Transverse colon (tissue), 4 donors: ENCODE results near the gene IGF2BP3. TPM values are rescaled to one million over a fixed set of nuclear protein-coding genes. Genes with fewer than 3 reads are reported as not detected.

Experiments used
- DNase-seq: peaks from one replicate; pipeline ENCODE4 v3.0.0-alpha.2; 2019
- H3K27ac ChIP-seq, 4 donors: fragments of 200-600 bp; sonication (generic); 2 replicates each; pipeline ENCODE4 v1.5.1; 2016 to 2018; ENCODE audit warnings: inconsistent platforms in 4 of 4
- H3K27me3 ChIP-seq: fragments of 200-600 bp; sonication (generic); 2 replicates; pipeline ENCODE4 v1.5.1; 2017; ENCODE audit warnings: inconsistent platforms
- H3K36me3 ChIP-seq, 4 donors: fragments of 200-600 bp; sonication (generic); 2 replicates each; pipeline ENCODE4 v1.5.1; 2017 to 2019; ENCODE audit warnings: inconsistent platforms in 4 of 4
- H3K4me1 ChIP-seq, 4 donors: fragments of 200-600 bp; sonication (generic); 2 replicates each; pipeline ENCODE4 v1.5.1; 2017 to 2020; ENCODE audit warnings: inconsistent platforms in 4 of 4
- H3K4me3 ChIP-seq, 4 donors: fragments of 200-600 bp; sonication (generic); 1 replicate in 1 of 4; 2 replicates in 3 of 4; pipeline versions ENCODE4 v1.5.1 to v1.6.1; 2017 to 2019; ENCODE audit warnings: inconsistent platforms in 4 of 4
- H3K9me3 ChIP-seq, 2 donors: fragments of 200-600 bp; sonication (generic); 2 replicates each; pipeline ENCODE4 v1.5.1; 2017 to 2019; ENCODE audit warnings: inconsistent platforms in 2 of 2
- CTCF ChIP-seq, 5 experiments: fragments of 200-600 bp in 3 of 5; fragments of 450-650 bp in 2 of 5; sonication (generic) in 3 of 5; IDR thresholded peaks; 1 replicate in 2 of 5; 2 replicates in 3 of 5; pipeline ENCODE4 v1.5.1; 2016 to 2017; ENCODE audit warnings: antibody characterized with exemption in 5 of 5, inconsistent platforms in 3 of 5, mild to moderate bottlenecking in 2 of 5, moderate library complexity in 1 of 5
- EP300 ChIP-seq: sonication (generic); formaldehyde crosslinking; IDR thresholded peaks from one replicate; pipeline ENCODE4 v1.6.1; 2017; ENCODE audit warnings: antibody characterized with exemption, low read depth
- POLR2A ChIP-seq: fragments of 450-650 bp; IDR thresholded peaks from one replicate; pipeline ENCODE4 v1.6.1; 2016; ENCODE audit warnings: antibody characterized with exemption, mild to moderate bottlenecking, moderate library complexity
- POLR2AphosphoS5 ChIP-seq, 3 donors: sonication (generic); formaldehyde crosslinking; IDR thresholded peaks; one replicate each; pipeline ENCODE4 v1.6.1; 2016; ENCODE audit warnings: antibody characterized with exemption in 3 of 3
- WGBS, 2 donors: methylation state at CpG; one replicate each; pipeline ENCODE4 v1.1.5; 2018; ENCODE audit warnings: low coverage in 1 of 2; 5-methylcytosine and 5-hydroxymethylcytosine counted together
- in situ Hi-C, 4 donors: fragments of 200-750 bp; cut with MboI; loops; one replicate each; pipeline versions ENCODE4 v1.15.0 to v1.15.1; 2017; ENCODE audit warnings: low sequenced_read_pairs in 3 of 4, low pct_ligation_motif_present in 1 of 4, low pct_unique_long_range_greater_than_20kb in 1 of 4
- intact Hi-C: fragments of 100-400 bp; cut with DNase I; formaldehyde crosslinking; loops from one replicate; pipeline ENCODE4 v1.15.1; 2023; ENCODE audit warnings: low total_unique reads
- total RNA-seq, 4 donors: library from RNA; depleted of rRNA; stranded (reverse); fragments of >200 nt; gene quantifications; one replicate each; pipeline ENCODE4 v1.1.0, GENCODE V29; 2016

IGF2BP3 gene
- total RNA-seq, 4 donors from 2014 or later: 0.41 to 0.64 TPM; not detected in 2

- Histone ChIP-seq H3K4me1 (no peaks in the 10 kb centered on the region), H3K9me3 (no peaks in the 10 kb centered on the region), H3K4me3 (no peak overlapping the region), H3K36me3 (no peaks in the 10 kb centered on the region), H3K27ac (no peak overlapping the region), H3K27me3 (peaks cover 6% of the 10 kb centered on the region)
- TF ChIP-seq POLR2A (no peak), CTCF (IDR thresholded peaks at IDR 0.05) (no peak), EP300 (no peak), POLR2AphosphoS5 (IDR thresholded peaks at IDR 0.05) (no peak)
- WGBS, 2 donors: 88 to 90% methylated on average over 5 of the region's 5 CpGs
- DNase-seq: no peak
- in situ Hi-C loops (no loop called here), intact Hi-C loops (no loop called here)
Observed at GRCh38 chr7:23353172-23353571, 117.1 kb downstream of the IGF2BP3 start.

DNA sequence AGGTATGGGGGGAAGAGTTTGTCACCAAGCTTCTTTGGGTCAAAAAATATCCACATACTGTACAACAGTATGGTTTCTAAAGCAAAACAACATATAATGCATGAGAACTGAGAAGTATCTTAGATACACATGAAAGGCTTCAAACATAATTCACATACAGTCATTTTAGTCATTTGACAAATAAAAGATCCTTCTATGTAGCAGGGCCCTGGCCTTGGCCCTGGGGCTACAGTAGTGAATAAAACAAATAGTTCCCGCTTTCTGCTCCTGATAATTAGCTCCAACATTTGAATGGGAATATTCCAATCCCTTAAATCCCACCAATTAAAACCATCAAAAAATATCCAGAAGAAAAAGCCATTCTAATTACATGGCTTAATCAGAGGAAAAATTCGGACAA, 119.8 kb downstream of the IGF2BP3 start:
- Histone ChIP-seq H3K9me3 (no peaks in the 10 kb centered on the region), H3K36me3 (no peaks in the 10 kb centered on the region), H3K4me3 (no peak overlapping the region), H3K4me1 (peaks cover 0 to 10% (median 3%) of the 10 kb centered on the region in 4 donors), H3K27me3 (peaks cover 3% of the 10 kb centered on the region), H3K27ac (no peak overlapping the region)
- in situ Hi-C loops: no loop called here
- TF ChIP-seq EP300: no peak
- no peak for TF ChIP-seq CTCF (IDR thresholded peaks at IDR 0.05)
- no peak for TF ChIP-seq POLR2A
- no peak for TF ChIP-seq POLR2AphosphoS5 (IDR thresholded peaks at IDR 0.05)
- WGBS, 2 donors: 96 to 100% methylated on average over 2 of the region's 2 CpGs
- no peak for DNase-seq
- intact Hi-C loops: no loop called here

DNA sequence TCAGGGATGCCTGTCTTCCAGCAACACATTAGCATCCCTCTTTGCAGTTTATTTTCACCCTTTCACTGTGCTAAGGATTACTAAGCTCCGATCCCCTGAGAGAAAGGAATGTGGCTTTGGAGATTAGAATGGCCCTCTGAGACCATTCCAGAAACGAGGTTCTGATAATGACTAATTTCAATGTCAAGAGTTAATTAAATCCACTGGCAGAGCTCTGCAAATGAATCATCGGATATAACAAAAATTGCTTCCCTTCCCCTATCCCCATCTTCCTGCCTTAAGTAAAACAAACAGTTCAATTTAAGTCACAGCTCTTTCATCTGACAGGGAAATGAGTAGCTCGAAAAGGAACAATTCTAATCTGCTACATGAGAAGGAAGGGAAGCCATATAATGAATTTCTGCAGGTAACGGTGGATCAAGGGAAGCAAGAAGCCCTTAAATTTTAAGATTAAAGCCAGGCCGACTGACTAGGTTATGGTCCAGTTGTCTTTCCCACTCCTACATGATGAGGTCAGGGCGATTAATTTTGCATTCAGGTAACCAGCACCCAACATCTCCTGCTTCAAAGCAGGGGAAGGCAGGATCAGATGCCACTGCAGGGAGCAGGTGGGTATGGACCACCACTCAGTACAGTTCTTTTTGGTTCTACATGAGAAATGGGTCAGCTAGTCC, 120.7 kb downstream of the IGF2BP3 start:
- TF ChIP-seq POLR2A (no peak), CTCF (IDR thresholded peaks at IDR 0.05) (no peak), EP300 (no peak), POLR2AphosphoS5 (IDR thresholded peaks at IDR 0.05) (no peak)
- H3K27me3 ChIP-seq: no peaks in the 10 kb centered on the region
- 74 to 77% methylated on average over 5 to 7 of the region's 7 CpGs for WGBS, 2 donors
- no peak overlapping the region for H3K4me3 ChIP-seq
- in situ Hi-C loops: no loop called here
- no peak overlapping the region for H3K27ac ChIP-seq
- H3K4me1 ChIP-seq: peaks cover 0 to 10% (median 3%) of the 10 kb centered on the region in 4 donors
- H3K9me3 ChIP-seq: no peaks in the 10 kb centered on the region
- DNase-seq: no peak
- no peaks in the 10 kb centered on the region for H3K36me3 ChIP-seq
- intact Hi-C loops: no loop called here

DNA sequence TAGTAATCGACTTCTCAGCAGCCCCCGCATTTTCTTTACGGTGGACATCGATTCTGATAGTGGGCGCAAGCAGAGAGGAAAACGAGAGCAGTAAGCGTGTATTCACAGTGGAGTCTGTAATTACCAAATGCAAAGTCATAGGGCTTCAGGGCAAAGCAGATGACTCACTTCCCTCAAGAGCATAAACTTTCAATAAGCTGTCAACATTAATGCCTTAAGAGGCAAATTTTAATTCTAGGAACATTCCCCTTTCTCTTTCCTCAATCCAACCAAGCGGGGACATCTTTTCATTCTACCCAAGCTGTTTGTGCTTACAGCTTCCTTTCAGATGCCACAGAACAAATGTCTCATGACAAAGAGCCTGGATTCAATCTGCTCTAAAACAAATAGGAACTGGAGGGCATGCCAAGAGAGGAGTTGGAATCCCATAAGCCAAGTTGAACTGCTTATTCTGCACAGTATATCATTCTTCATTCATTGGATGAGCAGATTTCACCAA, 122.6 kb downstream of the IGF2BP3 start:
- Histone ChIP-seq H3K4me3 (no peak overlapping the region), H3K4me1 (peaks cover 0 to 10% (median 3%) of the 10 kb centered on the region in 4 donors), H3K9me3 (no peaks in the 10 kb centered on the region), H3K27ac (no peak overlapping the region), H3K27me3 (no peaks in the 10 kb centered on the region), H3K36me3 (no peaks in the 10 kb centered on the region)
- DNase-seq: no peak
- 83 to 84% methylated on average over 8 of the region's 8 CpGs for WGBS, 2 donors
- intact Hi-C loops: no loop called here
- no peak for TF ChIP-seq CTCF (IDR thresholded peaks at IDR 0.05)
- TF ChIP-seq EP300: no peak
- no peak for TF ChIP-seq POLR2AphosphoS5 (IDR thresholded peaks at IDR 0.05)
- no peak for TF ChIP-seq POLR2A
- in situ Hi-C loops: no loop called here
